Ecto neural progenitor cell (in vitro differentiated cells): ENCODE data around the gene SLC44A4.
A peak's percentile ranks its signal among the peaks of the same experiment; 100 is the strongest.
"Not testable (repeated sequence)": the region's sequence is repeated elsewhere in the genome, so short reads cannot be mapped to it uniquely, and the experiment has no call there.

ENCODE experiments used
- DNase-seq: peaks from one replicate; pipeline ENCODE4 v3.0.0-alpha.2; 2018; ENCODE audit warnings: low spot score

The SLC44A4 gene

GRCh38 chr6:31827286-31828079, 51.3 kb downstream of the SLC44A4 start, which contains the start of gene HSPA1B:
TSS of gene HSPA1B (plus strand) at chr6:31827738. CDS start at chr6:31827951, 213 bp downstream.
- DNase-seq, result peak; percentile 98

- DNase-seq, result no peak
Observed at GRCh38 chr6:31826793-31827285, 52.0 kb downstream of the SLC44A4 start.

- DNase-seq, result no peak
Observed at GRCh38 chr6:31825553-31825952, 53.2 kb downstream of the SLC44A4 start.

- DNase-seq, result not testable (repeated sequence)
Observed at GRCh38 chr6:31823592-31824196, 55.1 kb downstream of the SLC44A4 start.

- DNase-seq, result peak; percentile 63
Observed at GRCh38 chr6:31822036-31822821, 56.6 kb downstream of the SLC44A4 start.

GRCh38 chr6:31821301-31822035, 57.3 kb downstream of the SLC44A4 start:
- peak; percentile 68 for DNase-seq

- not testable (repeated sequence) for DNase-seq
Observed at GRCh38 chr6:31820399-31820798, 58.4 kb downstream of the SLC44A4 start.

GRCh38 chr6:31819871-31820299, 58.9 kb downstream of the SLC44A4 start:
- DNase-seq, result no peak

- not testable (repeated sequence) for DNase-seq
Observed at GRCh38 chr6:31817929-31818511, 60.8 kb downstream of the SLC44A4 start.

- DNase-seq, result not testable (repeated sequence)
Observed at GRCh38 chr6:31817133-31817928, 61.5 kb downstream of the SLC44A4 start.

GRCh38 chr6:31815025-31815838, 63.6 kb downstream of the SLC44A4 start, which contains the start of the genes HSPA1A and HSPA1L:
TSS of gene HSPA1A (plus strand) at chr6:31815543. CDS start at chr6:31815757, 214 bp downstream.
TSS of gene HSPA1L (minus strand) at chr6:31815283. CDS start at chr6:31811972, 3,311 bp downstream.
- peak; percentile 98 for DNase-seq

- peak; percentile 89 for DNase-seq
Observed at GRCh38 chr6:31814677-31815024, 64.1 kb downstream of the SLC44A4 start.

- no peak for DNase-seq
Observed at GRCh38 chr6:31813465-31813849, 65.3 kb downstream of the SLC44A4 start.
